Activated CD8-positive, alpha-beta memory T cell treated with anti-CD3 and anti-CD28 coated beads, Interleukin-2, amount 50 U/mL, for 1 hour (primary cell): Measurements from ENCODE around the gene PIGBOS1.
A peak's percentile ranks its signal among the peaks of the same experiment; 100 is the strongest.
"Not testable (repeated sequence)": the region's sequence is repeated elsewhere in the genome, so short reads cannot be mapped to it uniquely, and the experiment has no call there.

Experiments used
- DNase-seq: peaks from one replicate; pipeline ENCODE4 v3.0.0-alpha.2; 2020; ENCODE audit errors: extremely low read depth

Gene PIGBOS1

GRCh38 chr15:55297315-55297714 lies 21.6 kb downstream of the PIGBOS1 start:
- no peak for DNase-seq

- DNase-seq: peak; percentile 58
Measured at GRCh38 chr15:55290528-55291057, 28.3 kb downstream of the PIGBOS1 start.

- peak; percentile 55 for DNase-seq
Measured at GRCh38 chr15:55289746-55290527, 29.0 kb downstream of the PIGBOS1 start, which contains the start of gene RAB27A. RAB27A (minus strand) TSS chr15:55289813; CDS start chr15:55234934, 54,879 bp downstream.

- DNase-seq: no peak
Measured at GRCh38 chr15:55289011-55289745, 29.7 kb downstream of the PIGBOS1 start.

- no peak for DNase-seq
Measured at GRCh38 chr15:55288006-55288717, 30.8 kb downstream of the PIGBOS1 start.

- DNase-seq: not testable (repeated sequence)
Measured at GRCh38 chr15:55286442-55287189, 32.3 kb downstream of the PIGBOS1 start.

GRCh38 chr15:55284426-55284825 lies 34.5 kb downstream of the PIGBOS1 start:
- DNase-seq: no peak

GRCh38 chr15:55283379-55284147 lies 35.4 kb downstream of the PIGBOS1 start:
- no peak for DNase-seq

- DNase-seq: no peak
Measured at GRCh38 chr15:55282284-55282833, 36.6 kb downstream of the PIGBOS1 start.

- DNase-seq: no peak
Measured at GRCh38 chr15:55281517-55282228, 37.2 kb downstream of the PIGBOS1 start.

GRCh38 chr15:55280589-55280988 lies 38.3 kb downstream of the PIGBOS1 start:
- not testable (repeated sequence) for DNase-seq

GRCh38 chr15:55279746-55280351 lies 39.1 kb downstream of the PIGBOS1 start:
- peak; percentile 63 for DNase-seq

GRCh38 chr15:55279100-55279745 lies 39.7 kb downstream of the PIGBOS1 start:
- DNase-seq: no peak

- no peak for DNase-seq
Measured at GRCh38 chr15:55277715-55278114, 41.2 kb downstream of the PIGBOS1 start.

- no peak for DNase-seq
Measured at GRCh38 chr15:55277116-55277564, 41.8 kb downstream of the PIGBOS1 start.

- DNase-seq: no peak
Measured at GRCh38 chr15:55276324-55276723, 42.6 kb downstream of the PIGBOS1 start.

GRCh38 chr15:55270291-55270690 lies 48.6 kb downstream of the PIGBOS1 start:
- no peak for DNase-seq

- DNase-seq: no peak
Measured at GRCh38 chr15:55268176-55268695, 50.7 kb downstream of the PIGBOS1 start.
